HG03460 (cell line): ENCODE measurements around the gene ZNF385D.

Source experiments
- ATAC-seq: cut with Tn5 transposase; IDR thresholded peaks from one replicate; pipeline ENCODE4 v1.9.1; 2021; ENCODE audit not compliant: unreplicated experiment

The ZNF385D gene

GRCh38 chr3:21750831-21751391 lies at the start of gene ZNF385D:
Gene ZNF385D, minus strand, starts transcription at chr3:21751210. Its CDS starts 294 bp downstream, at chr3:21750916.
- ATAC-seq, result no peak

- ATAC-seq, result no peak
Observed at GRCh38 chr3:21798356-21799088, 47.5 kb upstream of the ZNF385D start.

GRCh38 chr3:21795921-21796320 lies 44.9 kb upstream of the ZNF385D start:
- no peak for ATAC-seq

GRCh38 chr3:21795152-21795837 lies 44.3 kb upstream of the ZNF385D start:
- ATAC-seq, result no peak

- ATAC-seq, result no peak
Observed at GRCh38 chr3:21794291-21794690, 43.3 kb upstream of the ZNF385D start.

GRCh38 chr3:21792176-21792575 lies 41.2 kb upstream of the ZNF385D start:
- ATAC-seq, result no peak

- ATAC-seq, result no peak
Observed at GRCh38 chr3:21791356-21791755, 40.3 kb upstream of the ZNF385D start.

GRCh38 chr3:21790466-21790865 lies 39.5 kb upstream of the ZNF385D start:
- no peak for ATAC-seq

GRCh38 chr3:21789730-21790129 lies 38.7 kb upstream of the ZNF385D start:
- ATAC-seq, result no peak

GRCh38 chr3:21786438-21786797 lies 35.4 kb upstream of the ZNF385D start:
- no peak for ATAC-seq

GRCh38 chr3:21785765-21786437 lies 34.9 kb upstream of the ZNF385D start:
- no peak for ATAC-seq

GRCh38 chr3:21783839-21784238 lies 32.8 kb upstream of the ZNF385D start:
- ATAC-seq, result no peak

- no peak for ATAC-seq
Observed at GRCh38 chr3:21781355-21781754, 30.3 kb upstream of the ZNF385D start.

GRCh38 chr3:21779909-21780308 lies 28.9 kb upstream of the ZNF385D start:
- ATAC-seq, result no peak

GRCh38 chr3:21778715-21779114 lies 27.7 kb upstream of the ZNF385D start:
- no peak for ATAC-seq

GRCh38 chr3:21777821-21778220 lies 26.8 kb upstream of the ZNF385D start:
- no peak for ATAC-seq

GRCh38 chr3:21766002-21766401 lies 15.0 kb upstream of the ZNF385D start:
- no peak for ATAC-seq

GRCh38 chr3:21755896-21756295 lies 4.9 kb upstream of the ZNF385D start:
- no peak for ATAC-seq

GRCh38 chr3:21754839-21755238 lies 3.8 kb upstream of the ZNF385D start:
- ATAC-seq, result no peak

- ATAC-seq, result no peak
Observed at GRCh38 chr3:21752749-21753347, 1.8 kb upstream of the ZNF385D start.

- no peak for ATAC-seq
Observed at GRCh38 chr3:21751886-21752285, 876 bp upstream of the ZNF385D start.
